ENCODE measurements around the gene WIPF2.

GRCh38 chr17:40325156-40326013 is 106.3 kb downstream of the WIPF2 start:
- TF ChIP-seq CTCF (IDR thresholded peaks at IDR 0.05) (no peak), EZH2 (IDR thresholded peaks at IDR 0.05; ENCODE audit: borderline replicate concordance, insufficient read depth, low read depth, low read length, poor library complexity, severe bottlenecking) (no peak)
